Esophagus squamous epithelium (tissue), 4 donors: Measurements from ENCODE around the gene CSPG5.

Experiments
- CTCF ChIP-seq, 6 experiments: fragments of 450-650 bp in 4 of 6; fragments of 200-600 bp in 2 of 6; sonication (generic) in 2 of 6; IDR thresholded peaks; one replicate each; pipeline ENCODE4 v1.5.1; 2016 to 2019; ENCODE audit warnings: antibody characterized with exemption in 6 of 6, mild to moderate bottlenecking in 4 of 6, moderate library complexity in 4 of 6
- POLR2A ChIP-seq, 4 donors: fragments of 450-650 bp; IDR thresholded peaks; one replicate each; pipeline ENCODE4 v1.6.1; 2017; ENCODE audit warnings: antibody characterized with exemption in 4 of 4, mild to moderate bottlenecking in 4 of 4, moderate library complexity in 3 of 4

DNA sequence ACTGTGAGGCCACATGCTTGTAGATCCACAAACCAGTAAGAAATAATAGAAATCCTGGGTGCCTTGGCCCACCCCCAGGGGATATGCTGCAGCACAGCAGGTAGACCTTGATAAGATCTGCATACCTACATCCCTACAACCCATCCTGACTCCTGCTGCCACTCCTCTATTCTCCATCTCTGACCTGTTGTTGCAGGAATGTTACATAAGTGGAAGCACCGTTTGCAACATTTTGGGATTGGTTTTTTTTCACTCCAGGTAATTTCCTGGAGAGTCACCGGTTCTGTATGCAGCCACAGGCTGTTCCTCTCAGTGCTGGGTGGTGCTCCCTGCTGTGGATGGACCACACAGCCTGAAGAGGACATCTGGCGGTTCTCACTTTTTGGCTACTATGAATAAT is 16.1 kb upstream of the CSPG5 start:
- TF ChIP-seq CTCF (IDR thresholded peaks at IDR 0.05) (no peak), POLR2A (IDR thresholded peaks at IDR 0.05) (no peak)
